Medulla oblongata (tissue), 1 donor: ENCODE measurements around the gene COL5A1.

Experiments used
- DNase-seq: peaks from one replicate; pipeline ENCODE4 v3.0.0-alpha.2; 2015; ENCODE audit errors: extremely low spot score

Gene COL5A1

DNA sequence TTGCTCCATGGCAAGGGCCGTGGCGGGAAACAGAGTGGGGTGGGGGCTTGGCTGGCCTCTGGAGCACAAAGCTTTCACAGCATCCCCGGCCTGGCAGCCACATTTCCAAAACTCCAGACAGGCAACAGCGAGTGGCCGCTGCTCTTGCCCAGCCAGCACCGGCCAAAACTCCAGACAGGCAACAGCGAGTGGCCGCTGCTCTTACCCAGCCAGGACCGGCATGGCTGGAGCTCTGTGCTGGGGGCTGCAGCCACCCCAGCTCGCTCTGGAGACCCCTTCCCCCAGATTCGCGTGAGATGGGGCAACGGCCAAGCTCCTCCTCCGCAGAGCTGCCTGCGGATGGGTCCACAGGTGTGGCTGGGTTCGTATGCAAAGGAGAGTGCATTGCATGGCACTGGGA is 98.5 kb downstream of the COL5A1 start:
- DNase-seq: no peak

GRCh38 chr9:134741846-134742245 is 100.2 kb downstream of the COL5A1 start:
- DNase-seq: no peak

GRCh38 chr9:134742822-134743535 is 101.4 kb downstream of the COL5A1 start:
- DNase-seq: no peak

GRCh38 chr9:134743853-134744252 is 102.2 kb downstream of the COL5A1 start:
- DNase-seq: no peak

DNA sequence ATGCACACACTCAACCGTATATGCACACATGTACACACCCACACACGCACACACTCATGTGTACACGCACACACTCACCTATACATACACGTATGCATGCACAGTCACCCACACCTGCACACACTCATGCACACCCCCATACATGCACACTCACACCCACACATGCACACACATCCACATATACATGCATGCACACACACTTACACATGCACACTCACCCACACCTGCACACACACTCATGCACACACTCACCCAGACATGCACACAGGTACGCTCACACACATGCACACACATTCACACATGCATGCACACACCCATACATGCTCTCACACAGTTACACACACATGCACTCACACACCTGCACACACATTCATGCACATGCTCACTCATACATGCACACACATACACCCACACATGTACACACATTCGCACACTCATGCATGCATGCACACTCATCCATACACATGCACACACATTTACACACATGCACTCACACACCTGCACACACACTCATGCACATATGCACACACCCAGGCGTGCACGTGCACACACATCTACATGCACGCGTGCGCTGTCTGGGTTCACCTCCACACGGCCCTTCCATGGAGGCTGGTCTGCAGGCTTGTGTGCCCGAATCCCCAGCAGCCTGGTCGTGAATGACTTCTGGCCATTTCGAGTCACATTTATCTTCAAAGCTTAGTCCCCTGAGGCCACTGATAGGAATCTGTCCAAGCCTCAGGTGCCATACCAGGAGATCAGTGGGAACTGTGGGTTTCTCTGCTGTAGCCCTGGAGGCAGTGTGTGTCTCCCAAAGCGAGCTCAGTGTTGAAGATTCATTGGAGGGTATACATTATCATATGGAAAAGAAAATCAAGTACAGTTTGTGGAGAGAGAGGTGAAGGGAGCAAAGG is 103.0 kb downstream of the COL5A1 start:
- no peak for DNase-seq

GRCh38 chr9:134747951-134748489 is 106.4 kb downstream of the COL5A1 start:
- DNase-seq: no peak

GRCh38 chr9:134748591-134748990 is 107.0 kb downstream of the COL5A1 start:
- DNase-seq: no peak

DNA sequence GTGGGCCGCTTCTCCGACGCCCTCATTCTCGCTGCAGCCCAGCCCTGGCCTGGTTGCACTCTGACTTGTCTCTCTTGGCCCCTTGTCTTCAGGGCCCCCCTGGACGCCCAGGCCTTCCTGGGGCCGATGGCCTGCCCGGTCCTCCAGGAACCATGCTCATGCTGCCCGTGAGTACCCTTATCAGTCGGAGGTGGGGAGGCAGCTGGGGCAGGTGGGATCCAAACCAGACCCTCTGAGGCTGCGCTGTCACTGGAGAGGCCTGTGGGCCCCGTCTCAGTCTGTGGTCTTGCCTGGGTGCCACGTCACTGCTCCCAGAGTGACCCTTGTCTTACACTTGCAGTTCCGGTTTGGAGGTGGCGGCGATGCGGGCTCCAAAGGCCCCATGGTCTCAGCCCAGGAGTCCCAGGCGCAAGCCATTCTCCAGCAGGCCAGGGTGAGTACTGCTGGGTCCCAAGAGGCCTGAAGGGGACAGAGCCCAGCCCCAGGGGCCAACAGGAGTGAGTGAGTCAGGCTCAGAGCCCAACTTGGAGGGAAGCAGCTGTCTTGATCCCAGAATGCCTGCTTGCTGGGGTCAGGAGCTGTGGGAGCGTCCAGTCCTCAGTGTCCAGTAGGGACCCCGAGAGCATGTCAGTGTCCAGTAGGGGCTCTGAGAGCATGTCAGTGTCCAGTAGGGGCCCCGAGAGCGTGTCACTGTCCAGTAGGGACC is 109.0 kb downstream of the COL5A1 start:
- DNase-seq: no peak

- no peak for DNase-seq
Measured at GRCh38 chr9:134751622-134752021, 110.0 kb downstream of the COL5A1 start.

- no peak for DNase-seq
Measured at GRCh38 chr9:134752471-134753168, 111.0 kb downstream of the COL5A1 start.

- DNase-seq: no peak
Measured at GRCh38 chr9:134753191-134753590, 111.6 kb downstream of the COL5A1 start.

DNA sequence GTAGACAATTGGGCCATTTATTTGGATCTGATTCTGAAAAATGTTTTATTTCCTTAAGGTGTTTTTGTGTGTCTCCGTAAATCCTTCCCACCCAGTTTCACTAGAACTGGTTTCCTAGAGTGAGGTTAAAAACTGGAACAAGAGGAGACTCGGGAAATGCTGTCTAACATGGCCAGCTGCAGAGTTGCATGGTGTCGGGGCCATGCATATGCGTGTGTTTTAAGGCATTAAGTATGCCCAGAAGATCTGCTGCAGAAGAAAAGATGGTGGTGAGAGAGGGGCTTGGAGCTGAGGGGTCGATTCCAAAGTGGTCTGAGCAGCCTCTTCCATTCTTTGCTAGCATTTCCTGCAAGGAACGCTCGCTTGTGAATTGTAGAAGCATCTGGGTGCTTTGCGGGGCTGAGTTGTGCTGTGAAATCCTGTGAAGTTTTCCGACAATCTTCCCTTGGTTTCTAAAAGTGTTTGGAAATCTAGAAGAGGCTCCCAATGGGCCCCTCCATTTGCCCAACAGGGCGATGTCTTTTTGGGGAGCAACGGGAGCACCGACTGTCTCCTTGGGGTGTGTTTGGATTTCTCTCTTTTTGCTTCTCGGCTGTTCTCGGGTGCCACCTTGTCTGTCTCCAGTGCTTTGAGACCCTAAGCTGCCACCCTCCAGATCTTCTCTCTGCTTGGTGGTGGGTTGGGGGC is 113.8 kb downstream of the COL5A1 start:
- DNase-seq: no peak

DNA sequence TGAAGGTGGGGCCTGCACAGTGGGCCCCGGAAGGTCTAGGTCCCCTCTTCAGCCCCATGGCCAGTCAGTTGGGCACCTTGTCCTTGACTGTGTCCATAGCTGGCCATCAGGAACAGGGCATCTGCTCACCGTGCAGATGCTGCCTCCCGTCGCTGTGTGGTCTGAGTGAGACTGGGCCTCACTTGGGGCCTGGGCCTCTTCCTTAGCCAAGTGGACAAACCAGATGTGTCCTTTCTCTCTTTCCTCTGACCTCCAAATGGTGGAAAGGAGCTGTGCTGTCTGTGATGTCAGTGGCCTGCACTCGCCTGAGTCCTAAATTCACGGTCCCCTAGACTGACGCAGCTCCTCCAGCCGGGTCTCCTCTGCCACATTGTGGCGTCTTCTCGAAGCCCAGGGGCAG is 114.5 kb downstream of the COL5A1 start:
- DNase-seq: no peak

GRCh38 chr9:134757216-134757975 is 115.8 kb downstream of the COL5A1 start:
- no peak for DNase-seq

DNA sequence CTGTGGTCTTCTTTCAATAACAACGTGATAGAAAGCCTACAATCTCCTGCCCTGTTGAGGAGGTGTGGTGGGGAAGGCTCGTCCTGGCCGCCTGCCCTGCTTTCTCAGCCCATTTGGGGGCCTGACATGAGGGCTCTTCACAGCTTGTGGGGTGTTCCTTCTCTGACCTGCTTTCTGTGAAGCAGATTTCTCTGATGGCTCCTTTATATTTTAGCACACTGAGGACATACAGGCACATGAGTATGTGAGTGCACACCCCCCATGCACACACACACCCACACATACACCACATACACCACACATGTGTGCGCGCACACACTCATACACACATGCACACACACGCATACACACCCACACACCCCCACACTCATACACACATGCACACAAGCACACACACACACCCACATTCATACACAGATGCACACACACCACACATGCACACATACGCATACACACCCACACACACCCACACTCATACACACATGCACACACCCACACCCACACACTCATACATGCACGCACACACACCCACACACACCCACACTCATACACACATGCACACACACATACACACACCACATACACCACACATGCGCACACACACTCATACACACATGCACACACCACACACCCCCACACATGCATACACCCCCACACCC is 117.5 kb downstream of the COL5A1 start:
- no peak for DNase-seq

- no peak for DNase-seq
Measured at GRCh38 chr9:134759913-134760312, 118.3 kb downstream of the COL5A1 start.

GRCh38 chr9:134760750-134761420 is 119.3 kb downstream of the COL5A1 start:
- DNase-seq: no peak

- no peak for DNase-seq
Measured at GRCh38 chr9:134764473-134765269, 123.1 kb downstream of the COL5A1 start.
